Endothelial cell of umbilical vein (primary cell): ENCODE measurements around the gene RAPGEF4. TPM values are rescaled to one million over a fixed set of nuclear protein-coding genes. Genes with fewer than 3 reads are reported as not detected.

ENCODE experiments used
- BruUV-seq: library from RNA; stranded (reverse); fragments of 400-500 nt; replicated peaks from 2 replicates; lab custom pipeline; 2021; lab: Mats Ljungman, UMichigan
- CTCF ChIA-PET: fragments of 300-600, 350-600 bp; sonication (Branson Sonifier 250); formaldehyde crosslinking; loops from one replicate; lab custom pipeline; 2021; ENCODE audit warnings: antibody characterized with exemption, inconsistent platforms; lab: Charles Lee
- POLR2A ChIA-PET: fragments of 300-600, 350-600 bp; sonication (Branson Sonifier 250); formaldehyde crosslinking; loops from one replicate; lab custom pipeline; 2021; ENCODE audit warnings: antibody characterized with exemption, inconsistent platforms; lab: Charles Lee
- DNase-seq: peaks from one replicate; pipeline ENCODE4 v3.0.0-alpha.2; 2011; ENCODE audit warnings: low read depth, low spot score
- FAIRE-seq: peaks from 2 replicates; lab custom pipeline; 2011; peaks lifted over from hg19 to GRCh38; lab: Jason Lieb, UNC
- H2AFZ ChIP-seq: 2 replicates; pipeline ENCODE4 v1.6.0; 2012; ENCODE audit warnings: low read depth, low read length, control low read depth, inconsistent platforms
- H3K27ac ChIP-seq: 2 replicates; pipeline ENCODE4 v1.5.1; 2011; ENCODE audit warnings: low read depth, mild to moderate bottlenecking, control low read depth, low read length, moderate library complexity; ENCODE audit not compliant: insufficient read depth
- H3K27me3 ChIP-seq, 2 experiments: 2 replicates each; pipeline versions ENCODE4 v1.6.0 to v1.6.1; 2011; ENCODE audit warnings: low read length in 2 of 2, mixed read lengths in 1 of 2; ENCODE audit not compliant: control insufficient read depth in 2 of 2, insufficient read depth in 2 of 2
- H3K36me3 ChIP-seq, 2 experiments: 2 replicates in 1 of 2; 3 replicates in 1 of 2; pipeline ENCODE4 v1.5.1; 2011; ENCODE audit warnings: low read length in 2 of 2, mild to moderate bottlenecking in 1 of 2, moderate library complexity in 1 of 2; ENCODE audit not compliant: control insufficient read depth in 2 of 2, insufficient read depth in 2 of 2; ENCODE audit errors: extremely low read depth in 1 of 2
- H3K4me1 ChIP-seq: 3 replicates; pipeline ENCODE4 v1.5.1; 2011; ENCODE audit warnings: mild to moderate bottlenecking, low read length; ENCODE audit not compliant: control insufficient read depth, insufficient read depth; ENCODE audit errors: extremely low read depth
- H3K4me2 ChIP-seq: 2 replicates; pipeline ENCODE4 v1.6.1; 2011; ENCODE audit warnings: low read length, control low read depth, mixed read lengths; ENCODE audit not compliant: insufficient read depth
- H3K4me3 ChIP-seq, 3 experiments: fragments of 200-600 bp in 1 of 3; sonication (generic), shearing (Covaris generic) in 1 of 3; replicated peaks in 1 of 3; 2 replicates each; pipeline ENCODE4 v1.5.1; 2011 to 2016; ENCODE audit warnings: control low read depth in 3 of 3, low read length in 3 of 3, mild to moderate bottlenecking in 2 of 3, inconsistent platforms in 1 of 3, low read depth in 1 of 3, moderate library complexity in 1 of 3; ENCODE audit not compliant: insufficient read depth in 1 of 3
- H3K79me2 ChIP-seq: 2 replicates; pipeline ENCODE4 v1.6.0; 2012; ENCODE audit warnings: low read length, inconsistent platforms; ENCODE audit not compliant: control insufficient read depth, insufficient read depth
- H3K9ac ChIP-seq: replicated peaks from 2 replicates; pipeline ENCODE3; 2011; ENCODE audit warnings: low read length, control low read depth; ENCODE audit not compliant: insufficient read depth; ENCODE audit errors: extremely low read depth
- H3K9me1 ChIP-seq: replicated peaks from 3 replicates; pipeline ENCODE4 v1.6.0; 2011; ENCODE audit warnings: mild to moderate bottlenecking, low read length; ENCODE audit not compliant: control insufficient read depth, insufficient read depth; ENCODE audit errors: extremely low read depth
- H3K9me3 ChIP-seq: replicated peaks from 2 replicates; pipeline ENCODE4 v1.5.1; 2012; ENCODE audit warnings: low read length, inconsistent platforms; ENCODE audit not compliant: control insufficient read depth, insufficient read depth
- H4K20me1 ChIP-seq: replicated peaks from 2 replicates; pipeline ENCODE3; 2011; ENCODE audit warnings: mild to moderate bottlenecking, low read length; ENCODE audit not compliant: control insufficient read depth, insufficient read depth; ENCODE audit errors: extremely low read depth
- EZH2 ChIP-seq: IDR thresholded peaks from 2 replicates; pipeline ENCODE4 v1.6.1; 2012; ENCODE audit warnings: borderline replicate concordance, low read depth, mild to moderate bottlenecking, moderate library complexity, low read length, inconsistent platforms; ENCODE audit not compliant: severe bottlenecking
- FOS ChIP-seq: IDR thresholded peaks from 2 replicates; pipeline ENCODE4 v1.6.1; 2011; ENCODE audit warnings: mild to moderate bottlenecking, low read length, moderate library complexity, borderline replicate concordance; ENCODE audit not compliant: insufficient read depth
- GATA2 ChIP-seq: IDR thresholded peaks from 2 replicates; pipeline ENCODE4 v1.7.0; 2011; ENCODE audit warnings: low read depth, mild to moderate bottlenecking, moderate library complexity, mixed read lengths, low read length; ENCODE audit not compliant: insufficient read length, insufficient read depth
- JUN ChIP-seq: IDR thresholded peaks from 2 replicates; pipeline ENCODE4 v1.6.1; 2011; ENCODE audit warnings: borderline replicate concordance, low read depth; ENCODE audit not compliant: insufficient read length, insufficient read depth
- MYC ChIP-seq: IDR thresholded peaks from one replicate; pipeline ENCODE4 v1.6.1; 2011; ENCODE audit warnings: mild to moderate bottlenecking, low read depth, low read length
- POLR2A ChIP-seq: IDR thresholded peaks from 2 replicates; pipeline ENCODE4 v1.6.1; 2012; ENCODE audit warnings: low read depth, mild to moderate bottlenecking, control low read depth, low read length
- POLR2AphosphoS5 ChIP-seq: IDR thresholded peaks from 2 replicates; pipeline ENCODE4 v1.6.1; 2012; ENCODE audit warnings: low read depth, mild to moderate bottlenecking, control low read depth, low read length, moderate library complexity; ENCODE audit not compliant: insufficient read depth
- dilution Hi-C: fragments of 300-500 bp; cut with MboI; formaldehyde crosslinking; loops from one replicate; pipeline ENCODE4 v1.15.0; 2019; ENCODE audit warnings: low sequenced_read_pairs; ENCODE audit not compliant: extremely low pct_ligation_motif_present
- intact Hi-C: fragments of 100-400 bp; cut with micrococcal nuclease; formaldehyde crosslinking; loops from one replicate; pipeline ENCODE4 v1.10.0; 2022
- polyA plus RNA-seq, 4 experiments: library from polyadenylated mRNA; depleted of rRNA in 3 of 4; stranded (reverse) in 3 of 4; unstranded in 1 of 4; fragments of >200 nt; gene quantifications; 2 replicates each; pipeline versions ENCODE4 v1.2.1 to v1.2.3, GENCODE V29; 2011 to 2012; ENCODE audit warnings: missing spikeins in 1 of 4
- total RNA-seq: library from RNA; stranded (reverse); gene quantifications from 2 replicates; pipeline ENCODE4 v1.2.3, GENCODE V29; 2021
- TF ChIP-seq, protein P1 (sequence below): IDR thresholded peaks from 2 replicates; pipeline ENCODE4 v1.6.1; 2011; ENCODE audit not compliant: insufficient read depth, insufficient read length
- TF ChIP-seq, protein P2 (sequence below), 2 donors: IDR thresholded peaks; 1 replicate in 1 of 2; 2 replicates in 1 of 2; pipeline ENCODE4 v1.5.1; 2011; ENCODE audit warnings: low read length in 2 of 2, mild to moderate bottlenecking in 2 of 2, moderate library complexity in 2 of 2, control low read depth in 1 of 2, inconsistent platforms in 1 of 2, low read depth in 1 of 2; ENCODE audit not compliant: insufficient read depth in 1 of 2; ENCODE audit errors: extremely low read depth in 1 of 2

Gene RAPGEF4
- total and polyA plus RNA-seq, 2 donors (not counting 3 experiments of a cell fraction or from before 2014, with no cell fraction given): 7.2 to 9.2 TPM

DNA sequence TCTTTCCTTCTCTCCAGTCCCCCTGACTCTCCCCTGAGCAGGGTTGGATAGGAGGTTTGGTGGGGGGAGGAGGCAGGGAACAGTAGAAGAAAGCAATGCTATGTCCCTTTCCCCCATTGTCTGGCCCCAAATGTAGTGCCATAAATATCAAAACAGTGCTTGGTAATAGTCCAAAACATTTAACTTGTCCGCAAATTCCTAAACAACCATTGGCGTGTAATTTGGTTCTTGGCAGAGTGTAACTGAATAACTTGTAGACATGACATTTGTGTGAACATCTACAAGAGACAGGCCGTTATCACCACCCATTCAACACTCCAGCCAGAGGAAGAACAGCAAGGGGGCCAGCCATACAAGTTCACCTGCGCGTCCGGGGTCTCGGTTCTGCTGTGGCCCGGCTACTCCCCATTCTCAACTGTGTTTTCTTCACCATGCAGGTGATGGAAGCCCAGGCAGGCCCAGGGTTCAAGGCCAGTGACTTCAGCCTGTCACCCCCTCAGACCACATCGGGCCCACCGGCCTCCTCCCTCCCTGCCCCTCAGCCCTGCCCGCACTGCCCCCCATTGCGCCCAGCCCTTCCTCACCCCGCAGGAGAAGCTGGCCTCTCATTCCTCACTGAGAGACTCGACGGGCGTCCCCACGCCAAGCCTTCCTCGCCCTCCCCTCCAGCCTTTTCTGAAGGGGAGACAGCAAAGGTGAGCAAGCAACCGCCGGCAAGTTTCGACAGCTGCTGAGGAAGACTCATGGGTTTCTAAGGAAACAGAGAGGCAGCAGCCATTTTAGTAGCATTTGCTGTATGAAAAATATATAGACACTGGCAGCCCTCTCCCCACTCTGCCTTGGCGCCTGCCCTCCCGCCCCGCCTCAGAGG, 699 bp upstream of the RAPGEF4 start:
- H3K4me3 ChIP-seq: peak overlapping the region in 1 of 3 experiments; percentile 31
- POLR2A ChIA-PET: no interaction called here
- intact Hi-C loops (no loop called here), dilution Hi-C loops (no loop called here)
- no peaks in the 10 kb centered on the region for H3K9me1 ChIP-seq
- no peaks in the 10 kb centered on the region for H3K4me1 ChIP-seq
- no peak for DNase-seq
- H3K9ac ChIP-seq: no peak overlapping the region
- H2AFZ ChIP-seq: peak overlapping the region; percentile 61
- no TSS peak for BruUV-seq
- H3K36me3 ChIP-seq: no peaks in the 10 kb centered on the region
- H4K20me1 ChIP-seq: no peaks in the 10 kb centered on the region
- FAIRE-seq: no peak
- no peaks in the 10 kb centered on the region for H3K9me3 ChIP-seq
- peaks cover 37 to 39% of the 10 kb centered on the region in 2 experiments for H3K27me3 ChIP-seq
- H3K27ac ChIP-seq: no peak overlapping the region
- H3K4me2 ChIP-seq: peak overlapping the region; percentile 42
- H3K79me2 ChIP-seq: no peaks in the 10 kb centered on the region
- no peak for TF ChIP-seq GATA2
- TF ChIP-seq MYC: no peak
- no peak for TF ChIP-seq POLR2A
- no peak for TF ChIP-seq JUN
- TF ChIP-seq, protein P1, sequence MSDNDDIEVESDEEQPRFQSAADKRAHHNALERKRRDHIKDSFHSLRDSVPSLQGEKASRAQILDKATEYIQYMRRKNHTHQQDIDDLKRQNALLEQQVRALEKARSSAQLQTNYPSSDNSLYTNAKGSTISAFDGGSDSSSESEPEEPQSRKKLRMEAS: no peak
- TF ChIP-seq, protein P2, sequence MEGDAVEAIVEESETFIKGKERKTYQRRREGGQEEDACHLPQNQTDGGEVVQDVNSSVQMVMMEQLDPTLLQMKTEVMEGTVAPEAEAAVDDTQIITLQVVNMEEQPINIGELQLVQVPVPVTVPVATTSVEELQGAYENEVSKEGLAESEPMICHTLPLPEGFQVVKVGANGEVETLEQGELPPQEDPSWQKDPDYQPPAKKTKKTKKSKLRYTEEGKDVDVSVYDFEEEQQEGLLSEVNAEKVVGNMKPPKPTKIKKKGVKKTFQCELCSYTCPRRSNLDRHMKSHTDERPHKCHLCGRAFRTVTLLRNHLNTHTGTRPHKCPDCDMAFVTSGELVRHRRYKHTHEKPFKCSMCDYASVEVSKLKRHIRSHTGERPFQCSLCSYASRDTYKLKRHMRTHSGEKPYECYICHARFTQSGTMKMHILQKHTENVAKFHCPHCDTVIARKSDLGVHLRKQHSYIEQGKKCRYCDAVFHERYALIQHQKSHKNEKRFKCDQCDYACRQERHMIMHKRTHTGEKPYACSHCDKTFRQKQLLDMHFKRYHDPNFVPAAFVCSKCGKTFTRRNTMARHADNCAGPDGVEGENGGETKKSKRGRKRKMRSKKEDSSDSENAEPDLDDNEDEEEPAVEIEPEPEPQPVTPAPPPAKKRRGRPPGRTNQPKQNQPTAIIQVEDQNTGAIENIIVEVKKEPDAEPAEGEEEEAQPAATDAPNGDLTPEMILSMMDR (IDR thresholded peaks at IDR 0.05; ENCODE audit: extremely low read depth in 1 of 2, insufficient read depth in 1 of 2, low read depth in 1 of 2, low read length in 2 of 2): no peak
- no peak for TF ChIP-seq FOS
- no peak for TF ChIP-seq POLR2AphosphoS5
- no peak for TF ChIP-seq EZH2
- CTCF ChIA-PET: no interaction called here
